GM13976 (cell line): Measurements from ENCODE around the gene SWI5.

Source experiments
- DNase-seq: peaks from one replicate; pipeline ENCODE4 v3.0.0; 2012; ENCODE audit warnings: low spot score
- in situ Hi-C: fragments of 300-500 bp; cut with MboI; formaldehyde crosslinking; loops from one replicate; pipeline ENCODE4 v1.12.0; 2022; ENCODE audit warnings: low sequenced_read_pairs, mixed read lengths, inconsistent platforms; ENCODE audit not compliant: unreplicated experiment
- TF ChIP-seq, protein P1 (sequence below): IDR thresholded peaks from 2 replicates; pipeline ENCODE4 v1.5.1; 2012; ENCODE audit warnings: borderline replicate concordance, mild to moderate bottlenecking; ENCODE audit not compliant: insufficient read depth; ENCODE audit errors: extremely low read depth, missing control alignments, control extremely low read depth

The SWI5 gene

DNA sequence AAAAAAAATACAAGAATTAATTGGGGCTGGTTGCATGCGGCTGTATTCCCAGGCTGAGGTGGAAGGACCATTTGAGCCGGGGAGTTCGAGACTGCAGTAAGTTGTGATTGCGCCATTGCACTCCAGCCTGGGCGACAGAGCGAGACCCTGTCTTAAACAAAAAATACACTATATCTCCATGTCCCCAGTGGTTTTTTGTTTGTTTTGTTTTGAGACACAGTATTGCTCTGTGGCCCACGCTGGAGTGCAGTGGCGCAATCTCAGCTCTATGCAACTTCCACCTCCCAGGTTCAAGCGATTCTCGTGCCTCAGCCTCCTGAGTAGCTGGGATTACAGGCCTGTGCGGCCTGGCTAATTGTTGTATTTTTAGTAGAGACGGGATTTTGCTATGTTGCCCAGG lies 47.7 kb downstream of the SWI5 start:
- no peak for DNase-seq
- in situ Hi-C loops: no loop called here
- TF ChIP-seq, protein P1, sequence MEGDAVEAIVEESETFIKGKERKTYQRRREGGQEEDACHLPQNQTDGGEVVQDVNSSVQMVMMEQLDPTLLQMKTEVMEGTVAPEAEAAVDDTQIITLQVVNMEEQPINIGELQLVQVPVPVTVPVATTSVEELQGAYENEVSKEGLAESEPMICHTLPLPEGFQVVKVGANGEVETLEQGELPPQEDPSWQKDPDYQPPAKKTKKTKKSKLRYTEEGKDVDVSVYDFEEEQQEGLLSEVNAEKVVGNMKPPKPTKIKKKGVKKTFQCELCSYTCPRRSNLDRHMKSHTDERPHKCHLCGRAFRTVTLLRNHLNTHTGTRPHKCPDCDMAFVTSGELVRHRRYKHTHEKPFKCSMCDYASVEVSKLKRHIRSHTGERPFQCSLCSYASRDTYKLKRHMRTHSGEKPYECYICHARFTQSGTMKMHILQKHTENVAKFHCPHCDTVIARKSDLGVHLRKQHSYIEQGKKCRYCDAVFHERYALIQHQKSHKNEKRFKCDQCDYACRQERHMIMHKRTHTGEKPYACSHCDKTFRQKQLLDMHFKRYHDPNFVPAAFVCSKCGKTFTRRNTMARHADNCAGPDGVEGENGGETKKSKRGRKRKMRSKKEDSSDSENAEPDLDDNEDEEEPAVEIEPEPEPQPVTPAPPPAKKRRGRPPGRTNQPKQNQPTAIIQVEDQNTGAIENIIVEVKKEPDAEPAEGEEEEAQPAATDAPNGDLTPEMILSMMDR: no peak

DNA sequence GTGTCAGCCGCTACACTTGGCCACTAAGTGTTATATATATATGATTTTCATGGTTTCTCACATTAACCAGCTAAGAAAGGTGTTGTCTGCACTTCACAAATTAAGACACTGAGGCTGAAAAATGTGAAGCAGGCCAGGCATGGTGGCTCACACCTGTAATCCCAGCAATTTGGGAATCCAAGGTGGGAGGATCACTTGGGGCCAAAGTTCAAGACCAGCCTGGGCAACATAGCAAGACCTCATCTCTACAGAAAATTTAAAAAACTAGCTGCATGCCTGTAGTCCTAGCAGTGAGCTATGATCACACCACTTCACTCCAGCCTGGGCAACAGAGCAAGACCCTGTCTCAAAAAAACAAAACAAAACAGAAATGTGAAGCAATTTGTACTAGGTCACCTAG lies 48.3 kb downstream of the SWI5 start:
- TF ChIP-seq, protein P1: no peak
- DNase-seq: no peak
- in situ Hi-C loops: no loop called here

DNA sequence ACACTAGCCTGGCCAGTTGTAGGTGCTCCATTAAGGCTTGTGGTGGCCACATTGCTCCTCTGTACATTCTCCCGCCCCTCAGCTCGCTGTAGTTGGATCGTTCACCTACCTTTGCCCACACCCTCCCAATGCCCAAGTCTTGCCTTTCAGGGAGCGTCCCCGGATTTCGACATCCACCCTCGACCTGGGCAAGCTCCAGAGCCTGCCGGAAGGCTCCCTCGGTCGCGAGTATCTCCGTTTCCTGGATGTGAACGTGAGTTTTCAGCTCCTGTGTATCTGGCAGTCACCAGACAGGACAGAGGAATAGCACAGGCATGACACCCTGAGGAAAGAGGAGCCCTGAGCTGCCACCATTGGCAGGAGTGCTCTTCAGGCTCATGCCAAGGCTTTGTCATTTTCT lies 49.6 kb downstream of the SWI5 start:
- TF ChIP-seq, protein P1: no peak
- DNase-seq: no peak
- in situ Hi-C loops: no loop called here

DNA sequence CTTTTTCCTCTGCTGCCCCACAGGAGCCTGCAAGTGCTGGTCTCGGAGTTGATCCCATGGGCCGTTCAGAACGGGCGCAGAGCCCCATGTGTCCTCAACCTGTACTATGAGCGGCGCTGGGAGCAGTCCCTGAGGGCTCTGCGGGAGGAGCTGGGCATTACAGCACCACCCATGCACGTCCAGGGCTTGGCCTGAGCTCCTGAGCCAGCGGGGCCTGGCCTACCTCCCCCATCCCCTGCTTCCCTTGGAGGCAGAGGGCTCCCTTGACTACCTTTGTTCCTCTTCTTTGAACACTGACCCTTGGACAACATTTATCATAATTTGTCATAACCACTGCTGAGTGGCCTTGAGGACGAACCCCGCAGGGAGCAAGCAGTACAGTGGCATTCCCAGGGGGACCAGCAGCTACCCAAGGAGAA lies 57.4 kb downstream of the SWI5 start:
- in situ Hi-C loops: no loop called here
- DNase-seq: no peak
- TF ChIP-seq, protein P1: no peak

DNA sequence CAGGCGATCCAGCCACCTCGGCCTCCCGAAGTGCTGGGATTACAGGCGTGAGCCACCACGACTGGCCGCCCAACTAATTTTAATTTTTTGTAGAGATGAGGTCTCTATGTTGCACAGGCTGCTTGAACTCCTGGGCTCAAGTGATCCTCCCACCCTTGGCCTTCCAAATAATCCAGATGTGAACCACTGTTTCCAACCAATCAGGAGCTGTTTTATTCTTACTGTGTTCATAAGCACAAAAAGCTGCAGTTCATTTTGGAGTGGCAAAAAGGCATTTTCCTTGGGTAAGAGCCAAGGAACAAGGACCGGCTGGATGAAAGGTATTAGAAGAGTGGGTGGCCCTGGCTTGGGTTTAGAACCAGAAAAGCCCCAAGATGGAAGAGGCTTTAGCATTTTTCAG lies 59.1 kb downstream of the SWI5 start:
- TF ChIP-seq, protein P1: no peak
- DNase-seq: no peak
- in situ Hi-C loops: no loop called here

DNA sequence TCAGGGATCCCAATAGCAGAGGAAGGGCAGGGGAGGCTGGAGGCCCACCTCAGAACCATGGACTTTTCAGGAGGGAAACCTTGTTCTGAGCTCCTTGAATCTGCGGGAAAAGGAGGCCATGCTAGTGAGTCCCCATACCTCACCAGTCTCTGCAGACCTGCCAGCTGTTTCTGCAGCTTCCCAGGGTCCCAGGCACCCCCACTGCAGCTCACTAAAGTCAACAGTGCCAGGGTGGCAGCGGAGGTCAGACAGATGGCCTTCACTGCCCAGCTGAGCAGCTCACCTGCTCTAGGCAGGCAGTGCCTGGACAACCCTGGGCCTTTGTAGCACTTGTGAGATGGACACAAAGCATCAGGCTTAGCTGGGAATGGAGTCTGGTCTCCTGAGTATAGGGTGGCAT lies 59.8 kb downstream of the SWI5 start:
- DNase-seq: no peak
- TF ChIP-seq, protein P1: no peak
- in situ Hi-C loops: no loop called here

DNA sequence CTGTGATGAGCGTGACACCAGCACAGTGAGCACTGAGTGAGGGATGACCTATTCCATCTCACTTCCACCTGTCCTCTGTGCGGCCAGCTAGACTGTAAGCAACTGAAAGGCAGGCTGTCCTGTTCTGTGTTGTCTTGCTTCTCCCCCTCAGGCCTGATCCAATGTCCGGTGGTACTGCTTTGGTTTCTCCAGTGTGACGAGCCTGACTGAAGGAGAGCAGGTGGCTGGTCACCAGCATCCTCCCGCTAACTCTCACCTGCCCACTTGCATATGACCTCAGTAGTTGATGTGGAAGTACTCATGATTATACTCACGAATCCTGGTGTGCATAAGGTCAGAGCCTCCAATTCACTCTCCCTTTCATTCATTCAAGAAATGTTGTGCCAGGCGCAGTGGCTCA lies 61.9 kb downstream of the SWI5 start:
- DNase-seq: no peak
- in situ Hi-C loops: no loop called here
- TF ChIP-seq, protein P1: no peak
